ENCODE data around the gene PRR13. TPM values are rescaled to one million over a fixed set of nuclear protein-coding genes. Genes with fewer than 3 reads are reported as not detected.

The PRR13 gene
- total RNA-seq, 6 experiments from 2014 or later: 122 to 188 (median 165) TPM

DNA sequence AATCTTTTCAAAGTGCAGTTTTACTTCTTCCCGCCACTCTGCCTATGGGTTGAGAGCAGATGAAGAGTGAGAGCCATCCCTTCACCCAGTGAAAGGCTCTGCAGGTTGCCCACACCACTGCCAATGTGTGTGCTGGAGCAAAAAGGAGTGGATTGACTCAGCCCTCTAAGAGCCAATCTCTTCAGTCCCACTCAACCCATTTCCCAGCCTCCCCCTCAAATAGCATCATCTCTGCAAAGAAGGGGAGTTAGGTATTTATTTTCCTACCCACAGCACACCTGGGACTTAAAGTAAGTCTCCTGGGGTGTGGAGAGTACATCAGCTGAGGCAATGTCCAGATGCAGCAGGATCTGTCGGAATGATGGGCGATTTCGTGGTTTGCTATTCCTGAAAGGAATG lies 42.4 kb downstream of the PRR13 start:
- Mint-ChIP-seq H3K27me3 (ENCODE audit: insufficient read depth) (peaks cover 42% of the 10 kb centered on the region), H3K27ac (peak overlapping the region; percentile 81), H3K4me1 (ENCODE audit: low read depth) (peaks cover 62% of the 10 kb centered on the region), H3K4me3 (peak overlapping the region; percentile 0; the same call in 1 of the 2 replicates), H3K9me3 (no peaks in the 10 kb centered on the region), H3K36me3 (ENCODE audit: low read depth) (peaks cover 41% of the 10 kb centered on the region)
- TF ChIP-seq, protein P1, sequence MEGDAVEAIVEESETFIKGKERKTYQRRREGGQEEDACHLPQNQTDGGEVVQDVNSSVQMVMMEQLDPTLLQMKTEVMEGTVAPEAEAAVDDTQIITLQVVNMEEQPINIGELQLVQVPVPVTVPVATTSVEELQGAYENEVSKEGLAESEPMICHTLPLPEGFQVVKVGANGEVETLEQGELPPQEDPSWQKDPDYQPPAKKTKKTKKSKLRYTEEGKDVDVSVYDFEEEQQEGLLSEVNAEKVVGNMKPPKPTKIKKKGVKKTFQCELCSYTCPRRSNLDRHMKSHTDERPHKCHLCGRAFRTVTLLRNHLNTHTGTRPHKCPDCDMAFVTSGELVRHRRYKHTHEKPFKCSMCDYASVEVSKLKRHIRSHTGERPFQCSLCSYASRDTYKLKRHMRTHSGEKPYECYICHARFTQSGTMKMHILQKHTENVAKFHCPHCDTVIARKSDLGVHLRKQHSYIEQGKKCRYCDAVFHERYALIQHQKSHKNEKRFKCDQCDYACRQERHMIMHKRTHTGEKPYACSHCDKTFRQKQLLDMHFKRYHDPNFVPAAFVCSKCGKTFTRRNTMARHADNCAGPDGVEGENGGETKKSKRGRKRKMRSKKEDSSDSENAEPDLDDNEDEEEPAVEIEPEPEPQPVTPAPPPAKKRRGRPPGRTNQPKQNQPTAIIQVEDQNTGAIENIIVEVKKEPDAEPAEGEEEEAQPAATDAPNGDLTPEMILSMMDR (IDR thresholded peaks at IDR 0.05): no peak
- no peak for DNase-seq

DNA sequence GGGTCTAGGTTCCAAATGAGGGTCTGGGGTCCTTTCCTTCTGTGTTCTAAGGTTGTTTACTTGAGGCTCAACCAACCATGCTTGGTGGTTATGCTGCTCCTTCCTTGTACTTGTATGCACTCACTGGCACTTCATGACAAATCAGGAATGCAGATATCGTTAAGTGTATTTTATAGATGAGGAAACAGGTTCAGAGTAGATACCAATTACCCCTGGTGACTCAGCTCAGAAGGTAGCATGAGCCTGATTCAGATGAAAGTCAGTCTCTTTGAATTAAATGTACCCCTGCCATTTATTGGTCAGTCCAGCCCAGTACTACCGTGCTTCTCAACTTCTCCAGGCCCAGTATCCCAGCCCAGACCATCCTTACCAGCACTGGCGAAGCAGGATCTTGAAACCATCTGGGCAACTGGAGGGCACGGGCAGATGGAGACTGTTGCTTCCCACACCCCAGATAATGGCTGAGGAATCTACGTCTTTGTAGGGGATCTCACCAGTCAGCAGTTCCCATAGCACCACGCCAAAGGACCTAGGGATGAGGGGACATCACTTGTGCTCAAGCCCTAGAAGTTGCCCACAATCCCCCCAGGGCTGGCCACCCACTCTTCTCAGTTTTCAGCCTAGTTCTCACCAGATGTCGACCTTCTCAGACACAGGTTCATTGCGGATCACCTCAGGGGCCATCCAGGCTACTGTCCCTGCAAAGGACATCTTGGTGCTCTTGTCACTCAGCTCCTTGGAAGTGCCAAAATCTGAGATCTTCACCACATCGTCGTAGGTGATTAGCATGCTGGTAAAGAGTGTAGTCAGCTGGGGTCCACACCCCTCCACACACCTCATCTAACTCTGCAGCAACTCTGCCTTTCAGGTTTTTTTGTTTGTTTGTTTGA lies 43.4 kb downstream of the PRR13 start:
- H3K27me3 Mint-ChIP-seq (ENCODE audit: insufficient read depth): peaks cover 39% of the 10 kb centered on the region
- TF ChIP-seq, protein P1 (IDR thresholded peaks at IDR 0.05): no peak
- no peaks in the 10 kb centered on the region for H3K9me3 Mint-ChIP-seq
- H3K4me3 Mint-ChIP-seq: no peak overlapping the region; the same call in 1 of the 2 replicates
- H3K36me3 Mint-ChIP-seq (ENCODE audit: low read depth): peaks cover 32% of the 10 kb centered on the region
- H3K27ac Mint-ChIP-seq: peak overlapping the region; percentile 81
- peaks cover 52% of the 10 kb centered on the region for H3K4me1 Mint-ChIP-seq (ENCODE audit: low read depth)
- peak; percentile 80 for DNase-seq

- Mint-ChIP-seq H3K4me1 (ENCODE audit: low read depth) (peaks cover 40% of the 10 kb centered on the region), H3K27ac (peak overlapping the region; percentile 48; the same call in 1 of the 2 replicates)
Measured at GRCh38 chr12:53485955-53486735, 44.6 kb downstream of the PRR13 start.

GRCh38 chr12:53486736-53487487 lies 45.4 kb downstream of the PRR13 start:
- Mint-ChIP-seq H3K27ac (peak overlapping the region; percentile 48; the same call in 1 of the 2 replicates), H3K4me3 (no peak overlapping the region), H3K9me3 (no peaks in the 10 kb centered on the region), H3K36me3 (ENCODE audit: low read depth) (peaks cover 25% of the 10 kb centered on the region), H3K4me1 (ENCODE audit: low read depth) (peaks cover 33% of the 10 kb centered on the region), H3K27me3 (ENCODE audit: insufficient read depth) (peaks cover 32% of the 10 kb centered on the region)
- no peak for DNase-seq
- TF ChIP-seq, protein P1 (IDR thresholded peaks at IDR 0.05): no peak

More at GRCh38 chr12:53485955-53486735, 44.6 kb downstream of the PRR13 start:
- TF ChIP-seq, protein P1 (IDR thresholded peaks at IDR 0.05): no peak
- H3K36me3 Mint-ChIP-seq (ENCODE audit: low read depth): peaks cover 28% of the 10 kb centered on the region
- DNase-seq: no peak
- H3K4me3 Mint-ChIP-seq: no peak overlapping the region
- no peaks in the 10 kb centered on the region for H3K9me3 Mint-ChIP-seq
- H3K27me3 Mint-ChIP-seq (ENCODE audit: insufficient read depth): peaks cover 39% of the 10 kb centered on the region

DNA sequence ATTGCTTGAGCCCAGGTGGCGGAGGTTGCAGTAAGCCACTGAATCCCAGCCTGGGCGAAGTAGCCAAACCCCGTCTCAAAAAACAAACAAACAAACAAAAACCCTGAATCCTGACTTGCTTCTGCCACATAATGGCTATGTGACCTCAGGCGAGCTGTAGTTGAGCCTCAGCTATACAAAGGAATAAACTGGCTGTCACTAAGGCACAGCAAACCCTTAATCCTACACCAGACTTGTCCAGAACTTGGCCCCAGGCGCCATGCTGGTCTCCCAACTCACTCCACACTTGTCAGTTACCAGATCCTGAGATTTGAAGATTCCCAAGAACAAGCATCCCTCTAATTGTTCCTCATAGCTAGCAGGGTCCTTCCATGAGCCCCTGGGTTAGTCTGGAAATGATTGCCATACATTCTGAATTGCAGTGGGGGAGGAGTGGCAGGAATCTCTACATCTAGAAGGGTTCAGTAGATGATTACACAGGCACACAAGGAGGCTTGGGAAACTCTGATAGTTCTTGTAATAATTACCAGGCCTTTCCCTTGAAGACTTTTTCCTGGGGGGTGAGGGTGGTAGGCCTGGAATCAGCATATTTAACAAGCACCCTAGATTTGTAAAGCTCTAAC lies 47.8 kb downstream of the PRR13 start:
- H3K9me3 Mint-ChIP-seq: no peaks in the 10 kb centered on the region
- peaks cover 18% of the 10 kb centered on the region for H3K27me3 Mint-ChIP-seq (ENCODE audit: insufficient read depth)
- no peak overlapping the region for H3K4me3 Mint-ChIP-seq
- peaks cover 12% of the 10 kb centered on the region for H3K36me3 Mint-ChIP-seq (ENCODE audit: low read depth)
- H3K27ac Mint-ChIP-seq: peak overlapping the region; percentile 38; the same call in 1 of the 2 replicates
- TF ChIP-seq, protein P1 (IDR thresholded peaks at IDR 0.05): no peak
- DNase-seq: no peak
- peaks cover 32% of the 10 kb centered on the region for H3K4me1 Mint-ChIP-seq (ENCODE audit: low read depth)
